Iris pigment epithelial cell (primary cell): ENCODE data around the gene SHOX.
"Not testable (repeated sequence)": the region's sequence is repeated elsewhere in the genome, so short reads cannot be mapped to it uniquely, and the experiment has no call there.

Experiments used
- DNase-seq: peaks from one replicate; pipeline ENCODE4 v3.0.0-alpha.2; 2011; ENCODE audit warnings: low read depth

Gene SHOX

GRCh38 chrX:621705-622503 is 8.7 kb upstream of the SHOX start:
- DNase-seq = no peak

GRCh38 chrX:622802-623201 is 7.8 kb upstream of the SHOX start:
- not testable (repeated sequence) for DNase-seq

DNA sequence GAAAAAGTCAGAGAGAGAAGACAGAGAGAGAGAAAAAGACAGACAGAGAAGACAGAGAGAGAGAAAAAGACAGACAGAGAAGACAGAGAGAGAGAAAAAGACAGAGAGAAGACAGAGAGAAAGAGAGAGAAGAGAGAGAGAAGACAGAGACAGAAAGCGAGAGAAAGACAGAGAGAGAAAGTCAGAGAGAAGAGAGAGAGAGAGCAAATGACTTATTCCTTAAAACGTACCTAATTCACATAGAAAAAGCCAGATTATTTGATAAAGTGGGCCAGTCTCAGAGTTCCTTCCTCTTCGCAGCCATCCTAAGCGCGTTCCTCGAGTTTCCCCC is 7.4 kb upstream of the SHOX start:
- no peak for DNase-seq

- DNase-seq = peak; percentile 61
Observed at GRCh38 chrX:623599-624315, 6.8 kb upstream of the SHOX start.

DNA sequence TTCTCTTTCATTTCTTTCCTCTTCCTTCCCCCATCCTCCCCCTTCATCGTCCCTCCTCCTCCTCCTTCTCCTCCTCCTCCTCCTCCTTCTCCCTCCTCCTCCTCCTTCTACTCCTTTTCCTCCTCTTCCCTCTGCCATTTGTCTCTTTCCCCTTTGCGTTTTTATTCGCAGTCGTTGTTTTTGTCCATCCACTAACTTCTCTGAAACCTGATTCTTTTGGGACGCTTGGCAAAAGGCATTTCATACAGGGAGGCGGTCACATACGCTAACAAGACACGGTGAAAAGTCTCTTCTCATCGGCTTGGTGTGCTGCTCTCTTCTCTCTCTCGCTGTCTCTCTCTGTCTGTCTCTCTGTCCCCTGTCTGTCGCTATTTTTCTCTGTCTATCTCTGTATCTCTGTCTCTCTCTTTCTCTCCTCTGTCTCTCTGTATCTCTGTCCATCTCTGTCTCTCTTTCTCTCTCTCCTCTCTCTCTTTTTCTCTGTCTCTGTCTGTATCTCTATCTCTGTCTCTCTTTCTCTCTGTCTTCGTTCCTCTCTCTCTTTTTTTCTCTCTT is 5.4 kb upstream of the SHOX start:
- peak; percentile 63 for DNase-seq

DNA sequence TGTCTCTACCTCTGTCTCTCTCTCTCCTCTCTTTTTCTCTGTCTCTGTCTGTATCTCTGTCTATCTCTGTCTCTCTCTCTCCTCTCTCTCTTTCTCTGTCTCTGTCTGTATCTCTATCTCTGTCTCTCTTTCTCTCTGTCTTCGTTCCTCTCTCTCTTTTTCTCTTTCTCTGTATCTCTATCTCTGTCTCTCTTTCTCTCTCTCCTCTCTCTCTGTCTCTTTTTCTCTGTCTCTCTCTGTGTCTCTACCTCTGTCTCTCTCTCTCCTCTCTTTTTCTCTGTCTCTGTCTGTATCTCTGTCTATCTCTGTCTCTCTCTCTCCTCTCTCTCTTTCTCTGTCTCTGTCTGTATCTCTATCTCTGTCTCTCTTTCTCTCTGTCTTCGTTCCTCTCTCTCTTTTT is 4.5 kb upstream of the SHOX start:
- not testable (repeated sequence) for DNase-seq

GRCh38 chrX:626745-627509 is 3.7 kb upstream of the SHOX start:
- no peak for DNase-seq

DNA sequence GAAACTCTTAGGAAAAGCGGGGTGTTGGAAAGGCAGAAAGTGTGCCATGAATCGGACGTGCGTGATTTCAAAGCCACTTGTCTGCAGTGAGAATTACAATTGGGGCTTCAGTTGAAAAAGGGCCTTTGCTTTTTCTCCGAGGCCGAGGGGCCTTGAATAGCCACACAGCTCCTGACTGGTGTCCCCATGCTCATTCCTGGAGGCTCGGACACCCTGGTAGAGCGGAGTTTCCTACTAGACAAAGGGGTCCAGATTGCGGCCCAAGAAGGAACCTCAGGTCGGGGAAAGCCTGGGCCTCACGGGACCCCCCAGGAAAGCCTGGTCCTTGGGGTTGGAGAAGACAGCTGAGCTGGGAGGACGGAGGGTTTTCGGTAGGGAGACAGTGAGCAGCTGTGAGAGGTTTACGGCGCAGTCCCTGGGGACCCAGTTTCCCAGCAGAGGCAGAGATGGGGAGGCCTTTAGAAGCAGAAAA is 3.0 kb upstream of the SHOX start:
- DNase-seq = no peak

- DNase-seq = no peak
Observed at GRCh38 chrX:627995-628394, 2.6 kb upstream of the SHOX start.

GRCh38 chrX:629230-630006 is 1.2 kb upstream of the SHOX start:
- no peak for DNase-seq

GRCh38 chrX:630007-630611 is 482 bp upstream of the SHOX start:
- DNase-seq = no peak

GRCh38 chrX:631802-632365 is 1.3 kb downstream of the SHOX start:
- DNase-seq = no peak

- DNase-seq = no peak
Observed at GRCh38 chrX:632366-633042, 1.9 kb downstream of the SHOX start.

GRCh38 chrX:633043-633984 is 2.7 kb downstream of the SHOX start:
- DNase-seq = no peak

- no peak for DNase-seq
Observed at GRCh38 chrX:633985-634958, 3.7 kb downstream of the SHOX start.

DNA sequence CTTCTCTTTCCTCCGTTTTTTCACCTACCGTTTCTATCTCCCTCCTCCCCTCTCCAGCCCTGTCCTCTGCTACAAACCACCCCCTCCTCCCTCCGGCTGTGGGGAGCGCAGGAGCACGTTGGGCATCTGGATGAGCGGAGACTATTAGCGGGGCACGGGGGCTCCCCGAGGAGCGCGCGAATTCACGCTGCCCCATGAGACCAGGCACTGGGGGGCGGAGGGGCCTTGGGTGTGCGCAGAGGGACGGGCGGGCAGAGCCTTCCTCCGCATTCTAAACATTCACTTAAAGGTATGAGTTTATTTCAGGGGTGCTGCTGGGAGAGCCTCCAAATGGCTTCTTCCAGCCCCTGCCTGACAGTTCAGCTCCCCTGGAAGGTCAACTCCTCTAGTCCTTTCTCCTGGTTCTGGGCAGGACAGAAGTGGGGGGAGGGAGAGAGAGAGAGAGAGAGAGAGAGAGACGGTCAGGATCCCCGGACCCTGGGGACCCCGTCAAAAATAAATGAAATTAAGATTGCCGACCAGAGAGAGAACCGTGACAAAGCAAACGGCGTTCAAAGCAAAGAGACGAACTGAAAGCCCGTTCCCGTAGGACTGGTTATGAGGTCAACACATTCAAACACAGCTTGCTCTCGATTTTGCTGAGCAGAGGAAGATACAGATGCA is 5.0 kb downstream of the SHOX start:
- no peak for DNase-seq

DNA sequence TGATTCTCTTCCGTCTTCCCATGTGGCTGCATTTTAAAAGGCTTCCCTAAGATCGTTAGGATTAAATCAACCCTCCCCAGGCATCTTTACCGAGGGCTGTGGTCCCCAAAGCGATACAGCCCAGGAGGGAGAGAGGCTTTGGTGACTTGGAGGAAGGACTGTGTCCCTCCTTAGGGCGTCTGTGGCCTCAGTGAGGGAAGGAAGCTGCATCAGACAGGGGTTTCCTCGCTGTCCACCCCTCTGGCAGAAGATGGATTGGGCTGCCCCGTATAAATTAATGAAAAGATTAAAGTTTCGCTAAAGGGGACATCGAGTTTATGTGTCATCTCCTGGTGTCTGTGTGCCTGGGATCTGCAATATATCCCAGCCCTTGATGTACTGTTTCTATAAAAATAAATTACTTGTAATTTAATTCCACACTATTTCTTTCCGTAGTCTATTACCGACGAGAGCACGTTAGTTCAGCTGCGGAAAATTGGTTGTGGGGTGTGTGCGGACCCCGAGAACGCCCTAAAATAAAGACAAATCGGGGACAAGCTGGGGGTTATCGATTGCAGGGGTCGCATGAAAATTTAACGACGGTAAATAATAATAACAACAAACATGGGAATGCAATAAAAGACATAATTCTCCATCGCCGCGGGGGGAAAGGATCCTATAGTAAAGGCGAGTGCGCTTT is 6.5 kb downstream of the SHOX start:
- DNase-seq = no peak
